HepG2 (cell line): ENCODE measurements around the gene NEAT1. TPM values are rescaled to one million over a fixed set of nuclear protein-coding genes. Genes with fewer than 3 reads are reported as not detected.
A peak's percentile ranks its signal among the peaks of the same experiment; 100 is the strongest.

Experiments
- ATF6 ChIP-seq: sonication (generic); formaldehyde crosslinking; conservative IDR thresholded peaks from 2 replicates; pipeline ENCODE4 v1.4.0; 2020; ENCODE audit warnings: missing genetic modification reagents
- CSRNP2 ChIP-seq: sonication (generic); formaldehyde crosslinking; conservative IDR thresholded peaks from 2 replicates; pipeline ENCODE4 v1.8.0; 2022; ENCODE audit warnings: low read depth, missing genetic modification reagents
- E2F5 ChIP-seq: sonication (generic); formaldehyde crosslinking; conservative IDR thresholded peaks from 2 replicates; pipeline ENCODE4 v1.4.0; 2020; ENCODE audit warnings: missing genetic modification reagents
- FUBP1 ChIP-seq: sonication (generic); formaldehyde crosslinking; IDR thresholded peaks from 2 replicates; pipeline ENCODE4 v1.5.1; 2020; ENCODE audit warnings: missing genetic modification reagents, mild to moderate bottlenecking, borderline replicate concordance
- HINFP ChIP-seq: sonication (generic); formaldehyde crosslinking; IDR thresholded peaks from 2 replicates; pipeline ENCODE4 v1.4.0; 2020; ENCODE audit warnings: low read depth, mild to moderate bottlenecking, missing genetic modification reagents
- HNRNPK ChIP-seq: fragments of 200-400 bp; formaldehyde crosslinking; IDR thresholded peaks from 2 replicates; pipeline ENCODE4 v1.6.1; 2018; ENCODE audit warnings: low read length, low read depth, moderate library complexity, mild to moderate bottlenecking; ENCODE audit not compliant: poor library complexity, severe bottlenecking
- ISX ChIP-seq: sonication (generic); formaldehyde crosslinking; conservative IDR thresholded peaks from 2 replicates; pipeline ENCODE4 v1.5.0; 2020; ENCODE audit warnings: missing genetic modification reagents
- KLF12 ChIP-seq: sonication (generic); formaldehyde crosslinking; IDR thresholded peaks from 2 replicates; pipeline ENCODE4 v1.4.0; 2020; ENCODE audit warnings: missing genetic modification reagents, borderline replicate concordance
- SP1 ChIP-seq, 2 experiments: fragments of 450-650 bp in 1 of 2; sonication (generic) in 1 of 2; formaldehyde crosslinking in 1 of 2; IDR thresholded peaks; 2 replicates each; pipeline versions ENCODE4 v1.4.0 to v1.6.1; 2016 to 2020; ENCODE audit warnings: missing genetic modification reagents in 1 of 2
- ZBTB37 ChIP-seq: sonication (generic); formaldehyde crosslinking; IDR thresholded peaks from 2 replicates; pipeline ENCODE4 v1.4.0; 2020; ENCODE audit warnings: mild to moderate bottlenecking, missing genetic modification reagents
- ZC3H4 ChIP-seq: sonication (generic); formaldehyde crosslinking; IDR thresholded peaks from 2 replicates; pipeline ENCODE4 v1.4.0; 2020; ENCODE audit warnings: missing genetic modification reagents, borderline replicate concordance
- ZNF253 ChIP-seq: sonication (generic); formaldehyde crosslinking; IDR thresholded peaks from 2 replicates; pipeline ENCODE4 v1.8.0; 2022; ENCODE audit warnings: mild to moderate bottlenecking, missing genetic modification reagents, borderline replicate concordance
- ZNF337 ChIP-seq: sonication (generic); formaldehyde crosslinking; IDR thresholded peaks from 2 replicates; pipeline ENCODE4 v1.5.1; 2020; ENCODE audit warnings: missing genetic modification reagents, low read depth, mild to moderate bottlenecking, borderline replicate concordance
- ZNF430 ChIP-seq: sonication (generic); formaldehyde crosslinking; IDR thresholded peaks from 2 replicates; pipeline ENCODE4 v1.9.0; 2021; ENCODE audit warnings: mild to moderate bottlenecking, missing genetic modification reagents
- ZNF841 ChIP-seq: sonication (generic); formaldehyde crosslinking; IDR thresholded peaks from 2 replicates; pipeline ENCODE4 v1.8.1; 2023; ENCODE audit warnings: missing genetic modification reagents, borderline replicate concordance
- polyA plus RNA-seq, 8 experiments: library from polyadenylated mRNA; depleted of rRNA in 3 of 8; stranded (reverse) in 7 of 8; unstranded in 1 of 8; fragments of >200 nt; fragmentation: Illumina TruSeq in 4 of 8; extraction: Trizol in 4 of 8; gene quantifications; 2 replicates each; pipeline versions ENCODE4 v1.2.1 to v1.2.3, GENCODE V29; 2011 to 2016; ENCODE audit warnings: low read depth in 4 of 8, missing spikeins in 1 of 8, mixed read lengths in 1 of 8; ENCODE audit not compliant: insufficient read depth in 1 of 8
- total RNA-seq, 5 experiments: library from RNA; depleted of rRNA; stranded (reverse); fragments of >200 nt; fragmentation: Illumina TruSeq; extraction: Trizol; gene quantifications; 2 replicates each; pipeline ENCODE4 v1.2.3, GENCODE V29; 2016; ENCODE audit warnings: low read depth in 1 of 5

Gene NEAT1
- total and polyA plus RNA-seq, 2 of the 13 experiments (the other 11 are each of a cell fraction or from before 2014, with no cell fraction given), result 20.5 to 41.2 TPM

GRCh38 chr11:65425971-65426838 is 3.6 kb downstream of the NEAT1 start (continued):
- TF ChIP-seq HINFP, result no peak
- TF ChIP-seq ISX (CRISPR knock-in tag), result no peak
- no peak for TF ChIP-seq SP1 (IDR thresholded peaks at IDR 0.05)
- TF ChIP-seq SP1 (CRISPR knock-in tag; IDR thresholded peaks at IDR 0.05), result no peak
- no peak for TF ChIP-seq CSRNP2 (CRISPR knock-in tag)
- TF ChIP-seq ZNF841 (CRISPR knock-in tag), result peak; percentile 39; the same call in 1 of the 2 replicates
- TF ChIP-seq ZBTB37 (CRISPR knock-in tag), result no peak
- no peak for TF ChIP-seq E2F5 (CRISPR knock-in tag)
- TF ChIP-seq ZNF430 (CRISPR knock-in tag), result no peak
- TF ChIP-seq ATF6, result no peak
- TF ChIP-seq HNRNPK, result peak; percentile 86
- no peak for TF ChIP-seq ZNF337 (CRISPR knock-in tag)
- no peak for TF ChIP-seq ZC3H4 (CRISPR knock-in tag)
- TF ChIP-seq KLF12 (CRISPR knock-in tag), result no peak
- no peak for TF ChIP-seq ZNF253 (CRISPR knock-in tag)
- no peak for TF ChIP-seq FUBP1
